ENCODE results near the gene WDHD1.

DNA sequence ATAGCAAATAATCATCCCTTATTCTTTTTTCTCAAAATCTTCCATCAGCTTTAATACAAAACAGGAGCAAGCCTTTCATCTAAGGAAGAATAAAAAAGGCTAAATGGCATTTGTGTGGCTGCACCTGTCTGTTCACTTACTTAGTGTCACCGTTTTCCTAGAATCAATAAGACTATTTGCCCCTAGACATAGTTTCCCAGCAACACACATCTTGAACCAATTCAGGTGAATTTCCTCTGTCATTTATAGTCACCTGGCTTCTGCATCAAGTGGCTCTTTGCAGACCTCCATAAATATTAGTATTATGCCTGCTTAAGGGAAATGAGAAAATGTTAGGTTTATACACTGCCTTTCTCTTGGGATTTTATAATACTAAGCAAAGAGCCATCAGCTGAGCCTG is 106.8 kb downstream of the WDHD1 start:
- TF ChIP-seq, protein P1, sequence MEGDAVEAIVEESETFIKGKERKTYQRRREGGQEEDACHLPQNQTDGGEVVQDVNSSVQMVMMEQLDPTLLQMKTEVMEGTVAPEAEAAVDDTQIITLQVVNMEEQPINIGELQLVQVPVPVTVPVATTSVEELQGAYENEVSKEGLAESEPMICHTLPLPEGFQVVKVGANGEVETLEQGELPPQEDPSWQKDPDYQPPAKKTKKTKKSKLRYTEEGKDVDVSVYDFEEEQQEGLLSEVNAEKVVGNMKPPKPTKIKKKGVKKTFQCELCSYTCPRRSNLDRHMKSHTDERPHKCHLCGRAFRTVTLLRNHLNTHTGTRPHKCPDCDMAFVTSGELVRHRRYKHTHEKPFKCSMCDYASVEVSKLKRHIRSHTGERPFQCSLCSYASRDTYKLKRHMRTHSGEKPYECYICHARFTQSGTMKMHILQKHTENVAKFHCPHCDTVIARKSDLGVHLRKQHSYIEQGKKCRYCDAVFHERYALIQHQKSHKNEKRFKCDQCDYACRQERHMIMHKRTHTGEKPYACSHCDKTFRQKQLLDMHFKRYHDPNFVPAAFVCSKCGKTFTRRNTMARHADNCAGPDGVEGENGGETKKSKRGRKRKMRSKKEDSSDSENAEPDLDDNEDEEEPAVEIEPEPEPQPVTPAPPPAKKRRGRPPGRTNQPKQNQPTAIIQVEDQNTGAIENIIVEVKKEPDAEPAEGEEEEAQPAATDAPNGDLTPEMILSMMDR (IDR thresholded peaks at IDR 0.05): no peak
- no peak for TF ChIP-seq EP300 (IDR thresholded peaks at IDR 0.05)
